Measurements from ENCODE around the gene CRACR2A.

DNA sequence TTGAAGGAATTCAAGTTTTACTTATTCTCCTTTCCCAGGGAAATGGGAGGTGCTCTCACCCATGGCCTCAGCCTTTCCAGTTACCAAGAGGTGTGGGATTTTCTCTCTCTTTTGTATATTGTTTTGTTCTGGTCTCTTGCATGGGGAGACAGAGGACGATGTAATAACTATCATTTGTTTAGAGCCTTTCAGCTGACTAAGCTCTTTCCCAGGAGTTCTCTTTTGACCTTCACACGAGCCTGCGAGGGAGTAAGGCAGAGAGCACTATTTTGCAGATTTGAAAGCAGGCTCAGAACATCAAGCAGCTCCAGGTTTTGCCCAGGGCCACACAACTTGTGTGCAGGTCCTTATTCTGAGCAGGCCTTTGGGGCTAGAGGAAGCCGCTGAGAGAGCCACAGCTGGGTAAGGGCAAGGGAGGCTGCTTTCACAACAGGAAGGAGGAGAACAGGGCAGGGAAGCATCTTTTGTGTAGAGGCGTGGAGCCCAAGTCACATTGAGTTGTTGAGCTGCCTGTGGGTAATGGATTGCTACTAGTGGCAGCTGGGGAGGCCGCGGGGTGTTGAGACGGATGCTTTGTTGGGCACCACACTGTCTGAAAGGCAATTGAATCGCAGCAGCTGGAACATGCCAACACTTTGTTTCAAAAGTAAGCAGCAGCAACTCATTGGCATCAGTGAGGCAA lies 145.7 kb downstream of the CRACR2A start:
- TF ChIP-seq ATF3 (IDR thresholded peaks at IDR 0.05; ENCODE audit: borderline replicate concordance, extremely low read depth, low read depth, low read length), result no peak
- TF ChIP-seq ZNF24 (IDR thresholded peaks at IDR 0.05), result no peak
- no peak for TF ChIP-seq ETV6 (conservative IDR thresholded peaks at IDR 0.05 in 1 of 2, IDR thresholded peaks at IDR 0.05 in 1 of 2; ENCODE audit: borderline replicate concordance in 1 of 2, low read depth in 1 of 2)
- no peak for TF ChIP-seq POLR2A (IDR thresholded peaks at IDR 0.05; ENCODE audit: low read depth, low read length)
- TF ChIP-seq NRF1 (conservative IDR thresholded peaks at IDR 0.05; ENCODE audit: low read depth, low read length), result no peak
- TF ChIP-seq EP300 (IDR thresholded peaks at IDR 0.05; ENCODE audit: borderline replicate concordance in 1 of 2, control insufficient read depth in 1 of 2, low read depth in 2 of 2, low read length in 2 of 2), result no peak
- TF ChIP-seq CREM (IDR thresholded peaks at IDR 0.05; ENCODE audit: low read depth), result no peak
- TF ChIP-seq YY1 (IDR thresholded peaks at IDR 0.05; ENCODE audit: low read depth, low read length), result no peak
- no peak for TF ChIP-seq MAX (IDR thresholded peaks at IDR 0.05; ENCODE audit: low read depth, low read length)
- no peak for TF ChIP-seq SRF (IDR thresholded peaks at IDR 0.05; ENCODE audit: low read depth in 2 of 2, low read length in 2 of 2)
- no peak for TF ChIP-seq EZH2 (IDR thresholded peaks at IDR 0.05; ENCODE audit: borderline replicate concordance, control insufficient read depth, low read depth, low read length)
- no peak for TF ChIP-seq MXI1 (IDR thresholded peaks at IDR 0.05; ENCODE audit: low read depth, low read length)
- no peak for TF ChIP-seq CEBPB (IDR thresholded peaks at IDR 0.05; ENCODE audit: borderline replicate concordance in 1 of 2, low read depth in 2 of 2, low read length in 2 of 2)

All from GM12878 (cell line).